ENCODE measurements around the gene DIPK1C. TPM values are rescaled to one million over a fixed set of nuclear protein-coding genes. Genes with fewer than 3 reads are reported as not detected.

DIPK1C gene
- total RNA-seq, 1 donor from 2014 or later: not detected

GRCh38 chr18:74422541-74422940 lies 34.6 kb downstream of the DIPK1C start:
- no peak for DNase-seq (ENCODE audit: low read depth in 2 of 2)

DNA sequence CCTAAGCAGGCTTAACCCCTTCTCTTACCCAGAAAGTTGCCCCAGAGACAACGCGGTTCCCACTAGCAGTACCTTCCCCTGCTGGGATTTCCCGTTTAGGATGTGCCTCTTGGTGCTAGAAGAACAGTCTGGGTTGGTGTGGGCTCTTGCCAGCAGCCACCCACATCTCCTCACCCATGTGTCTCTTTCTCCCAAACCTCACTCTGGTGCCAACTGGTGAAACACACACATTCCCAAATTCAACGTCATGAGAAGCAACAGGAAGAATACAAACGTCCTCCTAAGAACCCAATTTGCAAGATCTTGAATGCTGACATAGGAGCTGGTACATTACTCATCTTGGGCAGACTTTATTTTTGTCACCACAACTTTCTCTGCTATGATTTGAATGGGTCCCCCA lies 36.2 kb downstream of the DIPK1C start:
- no peak for DNase-seq (ENCODE audit: low read depth in 2 of 2)

- no peak for DNase-seq (ENCODE audit: low read depth in 2 of 2)
These were observed 36.6 kb downstream of the DIPK1C start for GRCh38 chr18:74420481-74420880.

DNA sequence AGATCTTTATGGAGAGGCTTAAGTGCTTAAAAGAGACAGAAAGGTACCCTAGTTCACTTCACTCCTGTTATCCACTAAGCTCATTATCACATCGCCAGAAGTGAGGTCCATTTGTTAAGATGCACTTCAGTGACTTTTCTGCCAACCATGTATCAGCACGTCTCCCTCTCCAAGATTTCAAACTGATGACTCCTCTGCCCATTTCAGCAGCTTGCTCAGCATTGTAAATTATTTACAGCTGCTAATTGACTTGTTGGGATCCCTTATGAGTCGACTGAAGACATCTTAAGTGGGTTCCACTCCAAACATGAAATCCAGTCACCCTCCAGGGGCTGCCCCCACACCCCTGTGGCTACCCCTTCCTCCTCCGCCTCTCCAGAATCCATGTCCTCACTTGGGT lies 37.3 kb downstream of the DIPK1C start:
- DNase-seq (ENCODE audit: low read depth in 2 of 2): no peak

DNA sequence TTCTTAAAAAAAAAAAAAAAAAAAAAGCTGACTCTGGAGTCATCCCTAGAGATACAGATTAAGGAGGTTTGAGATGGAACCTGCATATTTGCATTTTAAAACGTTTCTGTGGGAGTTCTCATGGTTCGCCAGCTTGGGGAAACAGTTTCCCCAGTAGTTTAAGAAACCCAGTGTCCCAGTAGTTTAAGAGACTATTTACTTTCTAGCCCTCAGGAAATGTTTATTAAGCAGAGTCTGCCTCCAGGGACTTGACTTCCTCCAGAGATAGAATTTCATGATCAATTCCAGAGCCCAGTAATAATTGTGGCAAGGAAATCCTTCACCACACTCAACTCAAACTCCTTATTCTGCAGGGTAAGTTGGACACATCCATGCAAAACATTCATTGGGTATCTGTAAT lies 39.1 kb downstream of the DIPK1C start:
- no peak for DNase-seq (ENCODE audit: low read depth in 2 of 2)

GRCh38 chr18:74416124-74416523 lies 41.0 kb downstream of the DIPK1C start:
- no peak for DNase-seq (ENCODE audit: low read depth in 2 of 2)

GRCh38 chr18:74414953-74415515 lies 42.1 kb downstream of the DIPK1C start:
- no peak for DNase-seq (ENCODE audit: low read depth in 2 of 2)

- no peak for DNase-seq (ENCODE audit: low read depth in 2 of 2)
These were observed 43.3 kb downstream of the DIPK1C start for GRCh38 chr18:74413836-74414235.

DNA sequence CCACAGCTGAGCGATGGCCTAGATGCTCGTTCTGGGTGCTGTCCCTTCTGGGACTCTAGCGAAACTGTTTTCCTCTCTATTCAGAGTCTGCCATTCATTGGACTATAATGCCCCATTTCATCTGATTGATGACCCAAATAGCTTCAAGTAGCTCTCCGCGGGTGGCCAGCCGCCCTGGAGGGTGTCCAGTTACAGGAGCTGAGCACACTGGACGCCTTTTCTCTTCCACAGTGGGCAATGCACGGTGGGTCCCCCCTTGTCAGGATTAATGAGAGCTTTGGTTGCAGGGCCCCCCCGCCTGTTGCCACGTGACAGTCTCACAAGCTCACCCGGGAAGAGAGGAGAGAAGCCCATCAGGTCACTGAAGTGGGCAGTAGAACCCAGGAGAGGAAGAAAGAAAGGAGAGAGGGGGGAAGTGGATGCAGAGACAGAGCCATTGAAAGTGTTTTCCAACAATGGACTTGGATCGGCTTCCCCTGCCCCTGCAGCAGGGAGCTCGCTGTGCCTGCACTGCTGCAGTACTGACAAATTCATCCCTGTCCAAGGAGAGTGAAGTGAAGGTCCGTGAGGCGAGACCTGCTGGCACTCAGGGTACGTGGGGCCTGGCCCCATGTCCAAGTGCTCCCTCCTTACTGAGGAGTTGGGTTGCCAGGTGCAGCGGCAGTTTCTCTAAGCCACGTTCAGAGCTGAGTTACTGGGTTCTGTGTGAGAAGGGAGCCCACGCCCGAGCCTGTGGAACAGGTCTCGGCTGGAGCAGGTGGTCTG lies 44.8 kb downstream of the DIPK1C start:
- no peak for DNase-seq (ENCODE audit: low read depth in 2 of 2)

DNA sequence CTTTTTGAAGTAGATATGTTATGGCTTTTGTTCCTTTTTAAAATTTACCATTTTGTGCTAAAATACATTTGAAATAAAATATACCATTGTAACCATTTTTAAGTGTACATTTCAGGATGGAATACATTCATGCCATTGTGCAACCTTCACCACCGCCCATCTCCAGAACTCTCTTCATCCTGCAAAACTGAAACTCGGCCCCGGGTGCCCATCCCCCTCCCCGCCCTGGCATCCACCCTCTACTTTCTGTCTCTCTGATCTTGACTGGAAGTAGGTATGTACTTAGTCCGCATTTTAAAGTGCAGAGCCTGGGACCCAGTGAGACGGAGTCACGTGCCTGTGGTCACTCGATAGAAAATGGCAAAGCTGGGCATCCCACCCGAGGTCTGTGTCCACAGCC lies 45.6 kb downstream of the DIPK1C start:
- DNase-seq (ENCODE audit: low read depth in 2 of 2): no peak

DNA sequence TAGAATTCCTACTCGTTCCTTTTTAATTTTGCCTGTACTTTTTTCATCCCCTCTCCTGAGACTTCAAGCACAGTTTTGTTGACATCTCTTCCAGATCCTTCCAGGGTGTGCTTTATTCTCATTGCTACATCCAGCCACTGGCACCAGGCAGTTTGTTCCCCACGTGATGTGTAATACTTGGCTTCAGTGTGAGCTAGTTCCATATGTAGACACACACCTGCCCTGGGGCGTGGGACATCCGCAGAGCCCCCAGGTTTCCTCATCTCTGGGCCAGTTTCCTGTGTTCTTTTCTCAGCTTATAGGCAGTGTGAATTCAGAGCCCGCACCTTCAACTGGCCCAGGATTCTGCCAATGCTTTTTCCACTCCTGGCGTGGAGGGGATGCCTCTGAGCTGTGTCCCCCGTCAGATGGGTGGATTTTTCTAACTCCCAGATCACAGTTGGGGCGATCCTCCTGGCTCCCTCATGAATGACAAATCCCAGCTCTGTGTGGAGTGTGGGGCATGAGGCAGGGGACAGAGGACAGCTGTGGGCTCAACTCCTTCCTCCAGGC lies 46.6 kb downstream of the DIPK1C start:
- DNase-seq (ENCODE audit: low read depth in 2 of 2): no peak

DNA sequence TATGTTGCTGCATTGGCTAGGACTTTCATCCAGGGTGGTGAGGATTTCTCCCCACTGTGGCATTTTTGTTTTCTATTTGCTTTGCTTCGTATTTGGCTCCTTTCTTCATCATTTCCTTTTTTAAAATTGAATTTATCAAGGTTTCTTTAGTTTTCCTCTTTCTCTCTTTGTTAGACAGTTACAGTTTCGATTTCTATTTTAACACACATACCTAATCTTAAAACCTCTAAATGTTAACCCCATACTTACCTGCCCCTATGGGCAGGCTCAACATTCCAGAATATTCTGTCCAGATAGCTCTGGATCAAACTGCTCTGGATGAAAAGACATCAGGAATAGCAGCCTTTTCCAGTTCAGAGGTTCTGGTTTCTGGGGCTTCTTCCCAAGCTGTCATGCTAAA lies 49.2 kb downstream of the DIPK1C start:
- DNase-seq (ENCODE audit: low read depth in 2 of 2): no peak

- no peak for DNase-seq (ENCODE audit: low read depth in 2 of 2)
These were observed 54.2 kb downstream of the DIPK1C start for GRCh38 chr18:74402806-74403433.

DNA sequence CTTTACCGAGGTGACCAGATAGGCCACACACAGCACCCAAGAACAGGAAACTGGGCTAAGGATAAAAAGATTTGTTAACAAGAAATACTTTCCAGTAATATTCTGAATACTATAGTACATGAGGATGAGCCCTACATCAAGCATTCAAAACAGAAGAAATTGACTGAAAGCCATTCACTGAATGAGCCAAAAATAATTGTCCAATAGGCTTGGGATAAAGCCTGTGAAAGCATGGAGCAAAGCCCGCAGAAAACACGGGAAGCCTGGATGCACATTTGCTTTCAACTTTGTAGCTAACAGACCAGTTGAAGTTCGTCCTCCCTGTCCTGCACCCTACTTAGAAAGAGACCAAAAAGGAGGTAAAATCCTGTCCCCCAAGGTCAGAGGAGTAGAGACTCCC lies 56.3 kb downstream of the DIPK1C start:
- no peak for DNase-seq (ENCODE audit: low read depth in 2 of 2)

- DNase-seq (ENCODE audit: low read depth in 2 of 2): no peak
These were observed 57.8 kb downstream of the DIPK1C start for GRCh38 chr18:74399091-74399887.

DNA sequence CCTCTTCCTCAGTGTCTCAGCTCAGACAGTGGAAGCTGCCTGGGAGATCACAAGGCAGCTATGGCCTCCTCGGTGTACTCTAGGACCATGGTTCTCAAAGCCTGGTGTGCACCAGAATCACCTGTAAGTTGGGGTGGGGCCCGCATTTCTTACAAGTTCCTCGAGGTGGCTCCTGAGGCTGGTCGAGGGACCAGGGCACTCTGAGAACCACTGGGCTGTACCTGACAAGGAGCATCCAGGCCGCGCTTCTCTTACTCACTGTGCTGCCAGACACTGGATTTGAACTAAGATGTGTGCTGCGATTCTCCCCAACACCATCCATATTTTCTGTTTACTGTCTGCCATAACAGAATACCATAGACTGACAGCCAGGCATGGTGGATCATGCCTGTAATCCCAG lies 59.5 kb downstream of the DIPK1C start:
- DNase-seq (ENCODE audit: low read depth in 2 of 2): no peak

GRCh38 chr18:74396171-74397169 lies 60.6 kb downstream of the DIPK1C start:
- no peak for DNase-seq (ENCODE audit: low read depth in 2 of 2)

DNA sequence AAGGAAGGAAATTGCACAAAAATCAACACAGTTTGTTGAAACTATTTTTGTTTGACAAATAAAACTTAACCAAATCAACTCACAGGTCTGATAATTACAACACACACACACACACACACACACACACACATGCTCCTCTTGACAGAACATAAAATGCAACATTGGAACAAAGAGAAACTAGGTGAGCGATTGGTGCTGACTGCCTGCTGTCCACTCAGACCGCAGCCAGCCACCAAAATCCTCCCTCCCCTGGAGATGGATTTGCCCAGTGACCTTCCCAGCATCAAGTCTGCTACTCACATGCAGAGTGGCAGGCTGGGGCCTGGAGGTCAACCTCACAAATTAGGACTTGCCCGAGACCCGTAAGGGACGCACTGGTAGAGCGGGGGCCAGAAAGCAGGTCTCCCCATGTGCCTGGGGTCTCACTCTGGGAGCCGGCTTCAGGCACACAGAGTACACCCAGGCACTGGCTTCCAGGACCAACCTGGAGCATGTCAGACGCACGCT lies 61.4 kb downstream of the DIPK1C start:
- DNase-seq (ENCODE audit: low read depth in 2 of 2): no peak

- no peak for DNase-seq (ENCODE audit: low read depth in 2 of 2)
These were observed 62.1 kb downstream of the DIPK1C start for GRCh38 chr18:74395006-74395405.

DNA sequence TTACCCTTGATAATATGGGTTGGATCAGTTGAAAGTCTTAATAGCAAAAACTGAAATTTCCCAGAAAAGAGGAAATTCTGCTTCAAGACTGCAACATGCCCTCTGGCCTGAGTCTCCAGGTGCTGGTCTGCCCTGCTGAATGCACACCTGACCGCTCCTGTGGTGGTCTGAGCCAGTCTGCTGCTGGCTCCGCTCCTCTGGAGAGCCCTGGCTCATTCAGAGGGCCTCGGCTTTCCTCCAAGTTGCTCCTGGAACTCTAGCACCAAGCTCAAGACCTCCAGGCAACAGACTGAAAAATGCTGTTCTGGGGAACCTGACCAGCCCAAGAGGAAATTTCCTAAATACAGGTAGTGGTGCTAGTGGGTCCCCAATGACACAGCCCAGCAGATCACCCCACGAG lies 64.8 kb downstream of the DIPK1C start:
- no peak for DNase-seq (ENCODE audit: low read depth in 2 of 2)

All from lung microvascular endothelial cell (primary cell).